Right lobe of liver (tissue), 4 donors: Measurements from ENCODE around the gene LMO3.

ENCODE experiments used
- CTCF ChIP-seq, 4 donors: fragments of 200-600 bp in 3 of 4; fragments of 450-650 bp in 1 of 4; IDR thresholded peaks; one replicate each; pipeline versions ENCODE4 v1.5.1 to v1.8.0; 2016 to 2022; ENCODE audit warnings: antibody characterized with exemption in 4 of 4, mild to moderate bottlenecking in 2 of 4
- POLR2A ChIP-seq: fragments of 450-650 bp; IDR thresholded peaks from one replicate; pipeline ENCODE4 v1.6.1; 2017; ENCODE audit warnings: antibody characterized with exemption, mild to moderate bottlenecking
- donor health status: DM: no; HTN: no; CAD: no.
- donor health status: DM: no; HTN: no; CAD: no.
- donor health status: DM: no; HTN: yes; CAD: no.

GRCh38 chr12:16509411-16509810 is 96.6 kb downstream of the LMO3 start:
- no peak for TF ChIP-seq POLR2A
- no peak for TF ChIP-seq CTCF (IDR thresholded peaks at IDR 0.05)
